Muscle of arm (tissue), 12 donors: ENCODE results near the gene SLC9A7. TPM values are rescaled to one million over a fixed set of nuclear protein-coding genes. Genes with fewer than 3 reads are reported as not detected.

ENCODE experiments used
- DNase-seq: peaks from one replicate; pipeline ENCODE4 v3.0.0-alpha.2; 2013
- polyA plus RNA-seq, 12 donors: library from polyadenylated mRNA; unstranded; fragments of 120-200 nt; gene quantifications; one replicate each; pipeline ENCODE4 v1.2.1, GENCODE V29; 2013; ENCODE audit not compliant: insufficient read length in 12 of 12

The SLC9A7 gene
- polyA plus RNA-seq, 12 donors = 5.7 to 12.4 (median 7.3) TPM; not detected in 1

- no peak for DNase-seq
Observed at GRCh38 chrX:46707274-46707965, 51.5 kb downstream of the SLC9A7 start.

DNA sequence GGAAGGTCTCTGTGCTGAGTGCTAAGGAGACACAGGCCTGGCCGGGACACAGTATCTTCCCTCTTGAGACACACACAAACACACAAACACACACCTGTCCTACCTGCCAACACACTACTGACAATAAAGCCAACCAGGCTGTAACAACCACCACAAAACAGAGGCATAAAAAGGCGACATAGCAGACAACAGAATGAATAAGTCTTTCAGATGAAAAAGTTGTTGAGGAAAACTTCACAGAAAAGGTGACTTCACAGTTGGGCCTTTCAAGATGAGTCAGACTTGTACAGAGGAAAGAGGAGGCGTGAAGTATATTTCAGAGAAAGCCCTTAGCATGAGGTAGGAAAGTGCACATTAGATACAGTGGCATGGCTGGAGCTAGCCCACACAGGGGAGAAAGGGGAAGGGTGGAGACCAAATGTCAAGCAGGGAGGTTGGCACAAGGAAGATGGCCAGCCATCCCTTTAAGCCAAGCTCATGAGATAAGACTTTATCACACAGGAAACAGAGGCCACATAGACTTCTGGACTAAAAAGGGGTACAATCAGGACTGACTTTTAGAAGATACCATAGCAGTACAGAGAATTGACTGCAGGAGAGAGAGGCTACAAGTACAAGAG, 54.0 kb downstream of the SLC9A7 start:
- DNase-seq = no peak

- DNase-seq = no peak
Observed at GRCh38 chrX:46703980-46704379, 54.9 kb downstream of the SLC9A7 start.

GRCh38 chrX:46698691-46699090, 60.2 kb downstream of the SLC9A7 start:
- no peak for DNase-seq

DNA sequence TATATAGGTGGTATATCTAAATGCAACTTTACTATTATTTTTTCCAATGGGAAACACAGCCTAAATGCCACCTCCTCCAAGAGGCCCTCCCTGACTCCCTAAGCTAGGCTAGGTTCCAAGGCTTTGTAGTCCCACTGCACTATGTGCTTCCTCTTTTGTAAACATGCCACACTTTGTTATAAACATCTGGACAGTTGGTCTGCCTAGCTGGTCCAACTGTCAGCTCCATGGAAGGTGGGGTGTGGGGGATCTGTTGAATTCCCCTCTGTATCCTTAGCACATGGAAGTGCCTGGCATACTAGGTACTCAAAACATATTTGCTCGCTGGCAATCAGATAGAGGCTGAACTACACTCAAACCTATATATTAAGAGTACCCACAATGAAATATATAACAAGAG, 63.4 kb downstream of the SLC9A7 start:
- no peak for DNase-seq

- DNase-seq = no peak
Observed at GRCh38 chrX:46694549-46694948, 64.4 kb downstream of the SLC9A7 start.

GRCh38 chrX:46693149-46693548, 65.8 kb downstream of the SLC9A7 start:
- no peak for DNase-seq

DNA sequence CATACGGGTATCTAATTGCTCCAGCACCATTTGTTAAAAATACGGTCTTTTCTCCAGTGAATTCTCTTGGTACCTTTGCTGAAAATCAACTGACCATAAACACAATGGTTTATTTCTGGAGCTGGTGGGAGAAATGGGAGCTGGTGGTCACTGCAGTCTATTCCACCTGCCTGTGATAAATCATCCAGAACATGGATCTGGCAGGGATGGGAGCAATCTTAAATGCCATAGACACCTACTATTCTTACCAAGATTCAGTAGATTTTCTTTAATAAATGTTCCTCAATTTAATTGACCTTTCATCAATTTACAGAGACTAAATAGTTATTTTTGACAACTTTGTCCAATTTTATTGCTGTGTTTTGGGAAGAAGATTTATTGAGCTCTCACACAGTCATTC, 68.1 kb downstream of the SLC9A7 start:
- DNase-seq = no peak

GRCh38 chrX:46687619-46688018, 71.3 kb downstream of the SLC9A7 start:
- no peak for DNase-seq

DNA sequence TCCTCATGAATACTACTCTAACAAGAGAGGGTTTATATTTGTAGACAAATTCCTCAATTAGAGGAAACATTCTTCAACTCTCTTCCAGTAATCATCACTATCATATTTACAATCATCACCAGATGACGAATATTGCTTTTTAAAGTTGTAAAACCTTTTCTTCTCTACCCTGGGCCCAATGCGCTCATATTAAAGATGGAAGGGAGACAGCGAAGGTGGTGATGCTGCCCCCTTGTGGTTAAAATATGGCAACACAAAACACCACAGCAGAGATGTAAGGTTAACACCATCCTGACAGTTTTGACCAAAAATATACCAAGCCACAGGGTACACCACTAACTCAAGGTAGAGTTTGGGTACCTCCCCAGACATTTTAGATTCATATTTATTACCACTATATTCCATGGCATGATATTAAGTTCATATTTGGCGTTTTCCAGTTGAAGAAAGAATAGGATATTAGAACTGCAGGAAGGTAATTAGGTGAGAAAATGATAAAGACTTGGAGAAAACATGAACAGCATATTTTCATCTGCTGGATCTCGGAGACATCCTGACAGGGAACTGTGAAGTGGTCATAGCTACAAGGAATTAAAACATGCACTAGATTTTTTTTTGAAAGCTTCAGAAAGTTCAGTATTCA, 72.8 kb downstream of the SLC9A7 start:
- peak; percentile 38 for DNase-seq

DNA sequence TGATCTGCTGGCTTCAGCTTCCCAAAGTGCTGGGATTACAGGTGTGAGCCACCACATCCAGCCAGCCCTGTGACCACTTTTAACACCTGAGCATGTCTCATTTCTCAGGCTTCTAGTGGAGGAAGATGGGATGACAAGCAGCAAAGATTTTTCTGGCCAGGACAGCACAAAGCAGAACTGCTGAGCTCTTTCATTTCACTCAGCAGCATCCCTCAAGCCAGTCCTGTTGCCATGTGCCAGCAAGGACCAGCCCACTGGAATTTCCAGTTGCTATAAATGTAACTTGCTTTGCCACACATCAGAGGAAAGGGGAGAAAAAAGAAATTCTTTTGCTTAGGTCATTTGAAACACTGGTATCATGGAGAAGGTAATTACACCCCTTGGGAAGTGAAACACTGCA, 75.9 kb downstream of the SLC9A7 start:
- DNase-seq = no peak

- no peak for DNase-seq
Observed at GRCh38 chrX:46681849-46682248, 77.1 kb downstream of the SLC9A7 start.

- DNase-seq = no peak
Observed at GRCh38 chrX:46678232-46678631, 80.7 kb downstream of the SLC9A7 start.

DNA sequence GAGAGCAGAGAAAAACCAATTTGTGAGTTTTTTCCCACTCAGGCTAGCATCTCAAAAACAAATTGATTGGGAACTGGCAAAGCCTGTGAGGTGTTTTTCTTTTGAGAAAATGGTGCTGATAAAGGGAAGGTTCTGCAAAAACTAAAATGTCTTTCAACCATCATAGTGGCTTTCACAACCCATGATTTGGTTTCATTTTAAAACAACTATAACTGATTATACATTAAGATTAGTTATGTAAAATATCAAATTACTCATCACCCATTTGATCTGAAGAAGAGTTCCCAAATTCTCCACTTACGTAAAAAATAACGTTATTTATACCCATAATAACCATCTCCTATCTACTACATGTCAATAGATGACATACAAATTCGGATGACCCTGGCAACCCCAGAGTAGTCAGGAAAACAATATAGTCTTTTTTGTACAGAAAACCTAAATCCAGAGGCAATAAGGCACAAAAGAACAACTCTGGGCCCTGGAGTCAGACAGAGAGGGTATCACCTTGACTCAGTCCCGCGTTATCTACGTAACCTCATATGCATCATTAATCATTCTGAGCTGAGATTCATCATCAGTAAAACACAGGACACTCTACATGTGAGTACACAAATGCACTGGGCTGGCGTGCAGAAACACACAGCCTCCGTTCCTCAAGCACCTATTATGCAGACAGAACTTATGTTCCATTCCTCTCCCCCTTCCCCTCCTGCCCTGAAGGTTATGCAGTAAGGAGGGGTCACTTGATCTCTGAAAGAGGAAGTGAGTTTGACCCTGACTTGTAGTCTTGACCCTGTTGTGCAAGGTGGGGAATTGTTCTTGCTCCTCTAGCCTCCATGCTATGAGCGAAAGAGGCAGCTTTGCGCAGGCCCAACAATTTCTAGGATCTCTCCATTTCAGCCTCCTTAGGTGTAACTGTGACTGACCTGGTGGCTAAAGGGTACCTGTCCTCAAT, 82.2 kb downstream of the SLC9A7 start:
- DNase-seq = no peak

- DNase-seq = no peak
Observed at GRCh38 chrX:46673620-46674359, 85.1 kb downstream of the SLC9A7 start.

DNA sequence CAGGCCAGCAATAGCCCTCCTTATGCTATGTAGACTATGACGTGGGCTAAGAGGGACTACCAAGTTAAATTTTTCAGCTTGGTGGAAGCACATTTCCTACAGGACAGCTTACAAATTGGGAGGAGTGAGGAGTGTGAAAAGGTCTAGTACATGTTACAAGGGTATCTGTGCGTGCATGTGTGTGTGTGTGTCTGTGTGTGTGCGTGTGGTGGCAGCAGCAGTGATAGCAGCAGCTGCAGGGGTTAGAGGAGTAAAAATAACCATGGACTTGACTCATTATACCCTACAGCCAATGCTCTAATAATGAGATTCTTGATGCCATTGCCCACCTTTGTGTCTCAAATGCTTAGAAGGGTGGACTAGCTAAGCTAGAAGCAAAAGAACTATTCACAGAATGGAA, 88.6 kb downstream of the SLC9A7 start:
- no peak for DNase-seq

DNA sequence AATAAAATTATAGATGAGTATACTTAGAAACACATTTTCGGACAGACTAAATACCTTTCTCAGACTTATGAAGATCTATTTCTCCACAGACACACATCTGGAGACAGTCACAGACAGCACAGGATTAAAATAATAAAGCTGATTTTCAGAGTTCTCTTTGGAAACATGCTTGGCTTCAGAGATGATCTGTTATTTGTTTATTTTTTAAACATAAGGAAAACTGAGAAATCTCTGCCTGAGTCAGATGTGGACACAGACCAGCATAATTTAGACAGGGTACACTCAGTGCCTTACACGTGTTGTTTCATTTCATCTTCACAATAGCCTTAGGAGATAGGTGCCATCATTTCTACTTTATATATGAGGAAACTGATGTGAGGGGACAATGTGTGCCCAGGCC, 92.1 kb downstream of the SLC9A7 start:
- DNase-seq = no peak

DNA sequence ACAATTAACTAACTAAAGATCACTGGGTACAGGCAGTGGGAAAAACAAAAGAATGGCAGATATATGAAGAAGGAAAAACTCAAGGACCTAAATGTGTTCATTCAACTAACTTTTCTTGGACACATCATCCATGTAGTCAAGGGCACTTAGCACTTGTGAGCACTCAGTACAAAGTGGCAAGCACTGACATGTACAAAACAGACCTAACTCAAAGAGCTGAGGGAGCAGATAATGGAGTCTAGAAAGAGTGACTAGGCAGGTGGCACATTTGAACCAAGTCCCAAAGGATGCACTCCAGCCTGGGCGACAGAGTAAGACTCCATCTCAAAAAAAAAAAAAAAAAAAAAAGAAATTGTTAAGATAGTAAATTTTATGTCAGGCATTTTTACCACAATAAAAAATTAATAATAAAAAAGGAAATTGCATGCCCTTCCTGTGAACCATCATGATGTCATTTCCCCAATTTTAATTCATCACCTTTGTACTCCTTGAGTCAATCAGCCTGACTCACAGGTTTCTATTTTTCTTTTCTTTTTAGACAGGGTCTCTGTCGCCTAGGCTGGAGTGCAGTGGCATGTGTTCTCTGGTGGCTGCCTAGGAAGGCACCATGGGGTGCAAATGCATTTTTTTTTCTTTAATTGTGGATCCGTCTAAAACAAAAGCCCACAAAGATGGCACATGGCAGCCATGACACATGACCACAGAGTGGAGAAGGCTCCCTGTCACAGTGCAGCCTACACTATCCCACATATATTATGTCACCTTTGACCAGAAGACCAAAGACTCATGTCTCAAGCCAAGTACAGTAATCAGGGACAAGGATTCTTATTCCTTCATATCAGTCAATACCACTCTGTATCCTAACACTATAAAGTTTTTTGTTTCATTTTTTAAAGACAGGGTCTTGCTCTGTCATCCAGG, 93.4 kb downstream of the SLC9A7 start:
- DNase-seq = no peak

DNA sequence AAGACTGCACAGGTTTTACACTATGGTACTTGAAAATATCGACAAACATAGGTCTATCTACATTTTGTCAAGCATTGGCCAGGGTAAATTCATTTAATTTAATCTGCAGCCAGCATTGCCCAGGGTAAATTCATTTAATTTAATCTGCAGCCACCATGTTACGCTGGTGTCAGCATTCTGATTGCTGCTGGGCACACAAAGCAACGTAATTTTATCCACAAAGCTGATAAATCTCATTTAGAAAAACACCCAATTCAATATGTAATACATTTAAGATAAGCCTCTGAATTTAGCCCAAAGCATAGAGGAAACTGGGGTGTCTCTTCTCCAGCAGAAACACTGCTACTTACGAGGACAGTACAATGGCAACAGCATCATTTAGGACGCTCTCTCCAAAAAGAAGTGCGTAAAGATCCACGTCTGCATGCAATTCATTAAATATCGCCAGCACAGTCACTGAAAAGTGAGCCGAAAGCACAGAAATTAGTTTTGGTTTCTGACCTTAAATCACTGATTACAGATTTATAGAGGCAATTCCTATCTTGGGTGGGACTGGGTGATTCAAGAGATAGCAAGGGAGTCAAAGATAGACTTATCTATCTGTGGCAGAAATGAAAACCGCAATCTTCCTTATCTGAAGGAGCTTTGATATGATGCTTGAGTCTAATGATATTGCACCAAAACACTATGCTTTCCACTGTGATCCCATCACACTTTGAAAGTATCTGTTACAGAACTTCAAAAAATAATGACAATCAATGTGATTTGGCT, 96.5 kb downstream of the SLC9A7 start:
- DNase-seq = no peak
